SK-N-SH treated with all-trans-retinoic acid at 6 μM for 48 hours (cell line): ENCODE data around the gene PRTFDC1.

Experiments
- ATAC-seq: fragments of 200-7000 bp; cut with Tn5 transposase; 3 replicates; pipeline ENCODE4 v1.9.1; 2020; ENCODE audit warnings: mild to moderate bottlenecking, moderate library complexity
- ARNTL ChIP-seq: fragments of 450-650 bp; formaldehyde crosslinking; IDR thresholded peaks from 2 replicates; pipeline ENCODE4 v1.5.0; 2020; ENCODE audit warnings: low read depth, mild to moderate bottlenecking, moderate library complexity, borderline replicate concordance
- BACH2 ChIP-seq: fragments of 250-450 bp; sonication (Bioruptor Pico); IDR thresholded peaks from 2 replicates; pipeline ENCODE4 v1.9.0; 2021; ENCODE audit warnings: mild to moderate bottlenecking, borderline replicate concordance
- POU6F1 ChIP-seq: fragments of 250-450 bp; sonication (Bioruptor Pico); IDR thresholded peaks from 2 replicates; pipeline ENCODE4 v1.8.0; 2021; ENCODE audit warnings: low read depth, mild to moderate bottlenecking, moderate library complexity, borderline replicate concordance
- TCF4 ChIP-seq: fragments of 250-450 bp; sonication (Bioruptor Pico); IDR thresholded peaks from 2 replicates; pipeline ENCODE4 v1.8.0; 2021; ENCODE audit warnings: mild to moderate bottlenecking, moderate library complexity, borderline replicate concordance
- ZC3H10 ChIP-seq: fragments of 250-450 bp; sonication (Bioruptor Pico); IDR thresholded peaks from 2 replicates; pipeline ENCODE4 v1.5.1; 2021; ENCODE audit warnings: mild to moderate bottlenecking, moderate library complexity
- ZFP30 ChIP-seq: fragments of 450-650 bp; formaldehyde crosslinking; IDR thresholded peaks from 2 replicates; pipeline ENCODE4 v1.5.0; 2022; ENCODE audit warnings: mild to moderate bottlenecking, moderate library complexity
- ZNF70 ChIP-seq: fragments of 450-650 bp; formaldehyde crosslinking; IDR thresholded peaks from 2 replicates; pipeline ENCODE4 v1.5.0; 2020; ENCODE audit warnings: mild to moderate bottlenecking, moderate library complexity
- TF ChIP-seq, protein P1 (sequence below): fragments of 250-450 bp; sonication (Bioruptor Pico); IDR thresholded peaks from 2 replicates; pipeline ENCODE4 v1.5.0; 2020; ENCODE audit warnings: mild to moderate bottlenecking, moderate library complexity

PRTFDC1 gene

DNA sequence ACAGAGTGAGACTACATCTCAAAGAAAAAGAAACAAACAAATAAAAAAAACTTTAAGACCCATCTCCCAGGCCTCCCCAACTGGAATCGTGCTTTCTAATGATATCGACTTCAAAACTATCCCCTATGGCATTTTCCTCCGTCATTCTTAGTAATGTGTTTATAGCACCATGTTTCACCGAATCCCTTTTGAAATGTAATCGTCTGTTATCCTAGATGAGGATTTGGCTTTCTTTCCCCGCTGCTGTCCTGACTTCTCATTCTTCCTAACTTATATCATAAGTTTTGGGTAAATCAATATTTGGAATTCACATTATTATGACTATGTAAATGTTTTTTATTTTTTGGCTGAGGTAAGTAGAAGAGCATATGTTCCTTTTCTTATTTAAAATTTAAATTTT, 151.5 kb downstream of the PRTFDC1 start:
- TF ChIP-seq, protein P1, sequence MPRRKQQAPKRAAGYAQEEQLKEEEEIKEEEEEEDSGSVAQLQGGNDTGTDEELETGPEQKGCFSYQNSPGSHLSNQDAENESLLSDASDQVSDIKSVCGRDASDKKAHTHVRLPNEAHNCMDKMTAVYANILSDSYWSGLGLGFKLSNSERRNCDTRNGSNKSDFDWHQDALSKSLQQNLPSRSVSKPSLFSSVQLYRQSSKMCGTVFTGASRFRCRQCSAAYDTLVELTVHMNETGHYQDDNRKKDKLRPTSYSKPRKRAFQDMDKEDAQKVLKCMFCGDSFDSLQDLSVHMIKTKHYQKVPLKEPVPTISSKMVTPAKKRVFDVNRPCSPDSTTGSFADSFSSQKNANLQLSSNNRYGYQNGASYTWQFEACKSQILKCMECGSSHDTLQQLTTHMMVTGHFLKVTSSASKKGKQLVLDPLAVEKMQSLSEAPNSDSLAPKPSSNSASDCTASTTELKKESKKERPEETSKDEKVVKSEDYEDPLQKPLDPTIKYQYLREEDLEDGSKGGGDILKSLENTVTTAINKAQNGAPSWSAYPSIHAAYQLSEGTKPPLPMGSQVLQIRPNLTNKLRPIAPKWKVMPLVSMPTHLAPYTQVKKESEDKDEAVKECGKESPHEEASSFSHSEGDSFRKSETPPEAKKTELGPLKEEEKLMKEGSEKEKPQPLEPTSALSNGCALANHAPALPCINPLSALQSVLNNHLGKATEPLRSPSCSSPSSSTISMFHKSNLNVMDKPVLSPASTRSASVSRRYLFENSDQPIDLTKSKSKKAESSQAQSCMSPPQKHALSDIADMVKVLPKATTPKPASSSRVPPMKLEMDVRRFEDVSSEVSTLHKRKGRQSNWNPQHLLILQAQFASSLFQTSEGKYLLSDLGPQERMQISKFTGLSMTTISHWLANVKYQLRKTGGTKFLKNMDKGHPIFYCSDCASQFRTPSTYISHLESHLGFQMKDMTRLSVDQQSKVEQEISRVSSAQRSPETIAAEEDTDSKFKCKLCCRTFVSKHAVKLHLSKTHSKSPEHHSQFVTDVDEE (CRISPR knock-in tag) = no peak
- no peak for TF ChIP-seq ARNTL (CRISPR knock-in tag)
- no peak for TF ChIP-seq ZNF70 (CRISPR knock-in tag)
- TF ChIP-seq TCF4 (CRISPR knock-in tag) = no peak
- no peak for TF ChIP-seq ZFP30 (CRISPR knock-in tag)
- no peak for TF ChIP-seq BACH2 (CRISPR knock-in tag)
- TF ChIP-seq POU6F1 (CRISPR knock-in tag) = no peak
- TF ChIP-seq ZC3H10 (CRISPR knock-in tag) = no peak
- no peak for ATAC-seq
